Activated CD4-positive, alpha-beta T cell treated with anti-CD3 and anti-CD28 coated beads, Interleukin-2, amount 10 ng/mL, durations not matched to agents 7 days and 5 days (primary cell): ENCODE data around the gene OR10A3. TPM values are rescaled to one million over a fixed set of nuclear protein-coding genes. Genes with fewer than 3 reads are reported as not detected.

Experiments used
- CTCF ChIA-PET: fragments of 350-600 bp; sonication (Branson Sonifier 250); formaldehyde crosslinking; loops from one replicate; lab custom pipeline; 2021; ENCODE audit warnings: antibody characterized with exemption; lab: Charles Lee
- POLR2A ChIA-PET: fragments of 350-600 bp; sonication (Branson Sonifier 250); formaldehyde crosslinking; loops from one replicate; lab custom pipeline; 2021; ENCODE audit warnings: antibody characterized with exemption; lab: Charles Lee
- DNase-seq: peaks from one replicate; pipeline ENCODE4 v3.0.0-alpha.2; 2020
- H3K27ac Mint-ChIP-seq: one replicate; pipeline ENCODE4 v1.8.0; 2021; ENCODE audit warnings: mild to moderate bottlenecking, moderate library complexity, mixed read lengths
- H3K27me3 Mint-ChIP-seq: one replicate; pipeline ENCODE4 v1.8.0; 2021; ENCODE audit warnings: mixed read lengths
- H3K36me3 Mint-ChIP-seq: one replicate; pipeline ENCODE4 v1.8.0; 2021; ENCODE audit warnings: low read depth, mixed read lengths
- H3K4me1 Mint-ChIP-seq: one replicate; pipeline ENCODE4 v1.8.0; 2021; ENCODE audit warnings: mixed read lengths
- H3K4me3 Mint-ChIP-seq: one replicate; pipeline ENCODE4 v1.8.0; 2021; ENCODE audit warnings: mild to moderate bottlenecking, moderate library complexity, mixed read lengths
- H3K9me3 Mint-ChIP-seq: one replicate; pipeline ENCODE4 v1.8.0; 2021; ENCODE audit warnings: mixed read lengths
- total RNA-seq, 2 experiments: library from RNA; stranded (reverse); gene quantifications; one replicate each; pipeline ENCODE4 v1.2.3, GENCODE V29; 2021

Gene OR10A3
- total RNA-seq, 2 experiments from 2014 or later, result not detected

GRCh38 chr11:7918141-7918540, 23.4 kb downstream of the OR10A3 start:
- H3K4me3 Mint-ChIP-seq, result no peak overlapping the region
- no peaks in the 10 kb centered on the region for H3K4me1 Mint-ChIP-seq
- ChIA-PET CTCF (no interaction called here), POLR2A (no interaction called here)
- H3K27ac Mint-ChIP-seq, result no peak overlapping the region
- H3K9me3 Mint-ChIP-seq, result no peaks in the 10 kb centered on the region
- H3K27me3 Mint-ChIP-seq, result no peaks in the 10 kb centered on the region
- H3K36me3 Mint-ChIP-seq, result no peaks in the 10 kb centered on the region
- no peak for DNase-seq

DNA sequence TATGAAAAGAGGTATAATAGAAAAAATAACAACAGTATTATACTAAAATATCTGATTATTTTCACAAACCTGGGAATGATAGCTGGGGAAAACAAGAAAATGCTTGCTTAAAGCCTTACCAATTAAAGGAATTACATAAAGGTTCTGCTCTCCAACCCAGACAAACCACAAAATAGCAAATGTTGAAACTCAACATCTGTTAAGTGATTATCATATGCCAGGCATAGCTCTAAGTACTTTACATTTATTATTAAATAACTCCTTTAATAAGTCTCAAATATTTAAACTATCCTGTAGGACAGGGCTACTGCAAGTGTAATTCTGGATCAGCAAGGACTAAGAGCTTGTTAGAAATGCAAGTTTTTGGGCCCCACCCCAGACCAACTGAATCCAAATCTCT, 30.5 kb downstream of the OR10A3 start:
- H3K27me3 Mint-ChIP-seq, result peaks cover 21% of the 10 kb centered on the region
- no peak overlapping the region for H3K4me3 Mint-ChIP-seq
- DNase-seq, result no peak
- H3K36me3 Mint-ChIP-seq, result no peaks in the 10 kb centered on the region
- no peaks in the 10 kb centered on the region for H3K9me3 Mint-ChIP-seq
- no peak overlapping the region for H3K27ac Mint-ChIP-seq
- POLR2A ChIA-PET, result no interaction called here
- CTCF ChIA-PET, result interaction anchor here (1.7 kb wide), 1 partner anchor 18 kb away, joined by 7 read pairs; no protein-coding TSS in a partner anchor
- H3K4me1 Mint-ChIP-seq, result peaks cover 2% of the 10 kb centered on the region

DNA sequence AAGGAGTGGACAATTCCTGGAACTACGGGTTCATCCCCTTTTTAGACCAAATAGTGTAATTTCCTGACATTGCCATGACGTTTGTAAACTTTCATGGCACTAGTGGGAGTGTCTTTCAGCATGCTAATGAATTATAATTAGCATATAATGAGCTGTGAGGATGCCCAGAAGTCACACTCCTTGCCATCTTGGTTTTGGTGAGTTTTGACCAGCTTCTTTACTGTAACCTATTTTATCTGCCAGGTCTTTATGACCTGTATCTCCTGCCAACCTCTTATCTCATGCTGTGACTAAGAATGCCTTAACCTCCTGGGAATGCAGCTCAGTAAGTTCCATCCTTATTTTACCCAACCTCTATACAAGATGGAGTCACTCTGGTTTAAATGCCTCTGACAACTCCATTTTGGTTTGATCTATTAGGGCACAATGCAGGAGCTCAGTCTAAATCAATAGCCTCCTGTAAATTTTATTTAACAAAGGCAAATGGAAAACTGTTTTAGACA, 31.2 kb downstream of the OR10A3 start:
- H3K9me3 Mint-ChIP-seq, result no peaks in the 10 kb centered on the region
- DNase-seq, result no peak
- CTCF ChIA-PET, result interaction anchor here (1.7 kb wide), 1 partner anchor 17 kb away, joined by 7 read pairs; no protein-coding TSS in a partner anchor
- H3K36me3 Mint-ChIP-seq, result no peaks in the 10 kb centered on the region
- POLR2A ChIA-PET, result no interaction called here
- H3K4me1 Mint-ChIP-seq, result peaks cover 2% of the 10 kb centered on the region
- H3K4me3 Mint-ChIP-seq, result no peak overlapping the region
- H3K27ac Mint-ChIP-seq, result no peak overlapping the region
- H3K27me3 Mint-ChIP-seq, result peaks cover 26% of the 10 kb centered on the region

- Mint-ChIP-seq H3K9me3 (no peaks in the 10 kb centered on the region), H3K27me3 (peaks cover 28% of the 10 kb centered on the region)
These were observed 31.8 kb downstream of the OR10A3 start for GRCh38 chr11:7909585-7910285.

DNA sequence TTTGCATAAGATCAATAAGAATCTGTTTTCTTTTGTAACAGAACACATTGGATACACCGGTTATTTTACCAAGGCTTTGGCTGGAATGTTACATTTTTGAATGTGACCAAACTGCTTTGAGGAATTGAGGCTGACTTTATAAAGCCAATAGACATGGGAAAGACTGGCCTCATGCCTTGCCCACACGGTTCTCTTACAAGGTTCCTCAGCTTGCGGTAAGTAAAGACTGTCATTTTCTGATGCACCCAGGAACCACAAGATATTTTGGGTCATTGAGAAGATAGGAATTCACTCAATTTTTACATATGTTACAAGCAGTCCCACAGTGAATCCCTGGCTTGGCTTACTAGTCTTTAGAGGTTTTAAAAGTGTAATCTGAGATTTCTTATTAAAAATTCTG, 34.4 kb downstream of the OR10A3 start:
- Mint-ChIP-seq H3K4me1 (peaks cover 2% of the 10 kb centered on the region), H3K9me3 (no peaks in the 10 kb centered on the region), H3K27ac (no peak overlapping the region), H3K36me3 (no peaks in the 10 kb centered on the region), H3K27me3 (peaks cover 30% of the 10 kb centered on the region), H3K4me3 (no peak overlapping the region)
- CTCF ChIA-PET, result no interaction called here
- no peak for DNase-seq
- POLR2A ChIA-PET, result no interaction called here

More at GRCh38 chr11:7909585-7910285, 31.8 kb downstream of the OR10A3 start:
- no peaks in the 10 kb centered on the region for H3K36me3 Mint-ChIP-seq
- ChIA-PET CTCF (interaction anchor here (1.7 kb wide), 1 partner anchor 17 kb away, joined by 7 read pairs; no protein-coding TSS in a partner anchor), POLR2A (no interaction called here)
- H3K4me1 Mint-ChIP-seq, result peaks cover 2% of the 10 kb centered on the region
- no peak for DNase-seq
- H3K4me3 Mint-ChIP-seq, result no peak overlapping the region
- H3K27ac Mint-ChIP-seq, result no peak overlapping the region

- Mint-ChIP-seq H3K9me3 (no peaks in the 10 kb centered on the region), H3K4me3 (no peak overlapping the region), H3K4me1 (peaks cover 2% of the 10 kb centered on the region), H3K36me3 (no peaks in the 10 kb centered on the region), H3K27me3 (peaks cover 30% of the 10 kb centered on the region), H3K27ac (no peak overlapping the region)
- POLR2A ChIA-PET, result no interaction called here
- no peak for DNase-seq
- CTCF ChIA-PET, result no interaction called here
These were observed 35.0 kb downstream of the OR10A3 start for GRCh38 chr11:7906481-7906880.

DNA sequence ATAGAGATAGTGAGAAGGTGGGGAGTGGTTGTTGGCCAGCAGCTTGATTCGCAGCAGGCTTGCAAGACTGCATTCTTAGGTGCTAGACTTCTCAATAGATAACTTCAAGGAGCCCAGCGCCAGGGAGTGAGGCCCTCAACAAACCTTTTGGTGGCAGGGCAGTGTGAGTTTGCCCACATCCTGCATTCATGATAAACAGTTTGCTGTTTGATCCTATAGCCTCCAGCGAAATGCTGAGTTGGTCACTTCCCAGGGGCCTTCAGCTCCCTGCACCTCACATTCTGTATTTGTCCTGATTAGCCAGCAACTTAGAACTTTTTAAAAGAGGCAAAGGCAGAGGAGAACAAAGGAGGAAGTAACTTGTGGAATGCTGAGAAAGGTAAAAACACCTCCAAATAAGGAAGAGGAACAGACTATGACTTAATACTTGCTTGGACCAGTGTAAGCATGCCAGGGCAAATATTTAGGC, 35.5 kb downstream of the OR10A3 start:
- Mint-ChIP-seq H3K27ac (no peak overlapping the region), H3K4me1 (peaks cover 2% of the 10 kb centered on the region), H3K36me3 (no peaks in the 10 kb centered on the region), H3K27me3 (peaks cover 30% of the 10 kb centered on the region), H3K4me3 (no peak overlapping the region), H3K9me3 (no peaks in the 10 kb centered on the region)
- ChIA-PET POLR2A (no interaction called here), CTCF (no interaction called here)
- no peak for DNase-seq

GRCh38 chr11:7905549-7905948, 36.0 kb downstream of the OR10A3 start:
- H3K27ac Mint-ChIP-seq, result no peak overlapping the region
- ChIA-PET POLR2A (no interaction called here), CTCF (no interaction called here)
- no peaks in the 10 kb centered on the region for H3K9me3 Mint-ChIP-seq
- H3K36me3 Mint-ChIP-seq, result no peaks in the 10 kb centered on the region
- no peak for DNase-seq
- H3K27me3 Mint-ChIP-seq, result peaks cover 30% of the 10 kb centered on the region
- H3K4me1 Mint-ChIP-seq, result peaks cover 2% of the 10 kb centered on the region
- no peak overlapping the region for H3K4me3 Mint-ChIP-seq

- Mint-ChIP-seq H3K27me3 (peaks cover 26% of the 10 kb centered on the region), H3K36me3 (no peaks in the 10 kb centered on the region), H3K4me3 (no peak overlapping the region), H3K9me3 (no peaks in the 10 kb centered on the region), H3K4me1 (peaks cover 2% of the 10 kb centered on the region), H3K27ac (no peak overlapping the region)
- no peak for DNase-seq
- ChIA-PET POLR2A (no interaction called here), CTCF (no interaction called here)
These were observed 36.6 kb downstream of the OR10A3 start for GRCh38 chr11:7904917-7905316.

DNA sequence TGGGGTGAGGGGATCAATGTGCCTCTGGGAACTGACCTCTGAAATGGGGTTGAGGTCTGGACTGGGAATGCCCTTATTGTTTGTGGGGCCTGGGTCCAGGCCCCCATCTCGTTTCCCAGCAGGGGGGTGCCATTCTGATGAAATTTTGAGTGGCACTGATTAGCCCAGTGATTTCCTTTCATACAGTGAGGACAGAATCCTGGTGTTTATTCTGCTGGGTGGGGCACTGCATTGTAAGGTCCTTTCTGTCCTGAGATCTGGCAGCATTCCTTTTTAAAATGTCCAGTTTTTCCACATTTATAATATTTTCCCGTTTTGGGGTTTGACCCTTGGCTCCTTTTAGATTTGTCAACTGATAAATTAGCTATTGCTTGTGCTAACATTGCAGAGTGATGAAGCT, 37.6 kb downstream of the OR10A3 start:
- Mint-ChIP-seq H3K4me3 (no peak overlapping the region), H3K9me3 (no peaks in the 10 kb centered on the region), H3K36me3 (no peaks in the 10 kb centered on the region), H3K4me1 (peaks cover 2% of the 10 kb centered on the region), H3K27me3 (peaks cover 23% of the 10 kb centered on the region), H3K27ac (no peak overlapping the region)
- CTCF ChIA-PET, result interaction anchor here (0.8 kb wide), 1 partner anchor 83 kb away, joined by 4 read pairs; the partner anchor contains the start of gene EIF3F
- POLR2A ChIA-PET, result no interaction called here
- DNase-seq, result no peak

- Mint-ChIP-seq H3K36me3 (no peaks in the 10 kb centered on the region), H3K9me3 (no peaks in the 10 kb centered on the region), H3K27ac (no peak overlapping the region), H3K4me1 (peaks cover 2% of the 10 kb centered on the region), H3K27me3 (peaks cover 12% of the 10 kb centered on the region), H3K4me3 (no peak overlapping the region)
- ChIA-PET POLR2A (no interaction called here), CTCF (no interaction called here)
- no peak for DNase-seq
These were observed 40.1 kb downstream of the OR10A3 start for GRCh38 chr11:7901319-7901854.

DNA sequence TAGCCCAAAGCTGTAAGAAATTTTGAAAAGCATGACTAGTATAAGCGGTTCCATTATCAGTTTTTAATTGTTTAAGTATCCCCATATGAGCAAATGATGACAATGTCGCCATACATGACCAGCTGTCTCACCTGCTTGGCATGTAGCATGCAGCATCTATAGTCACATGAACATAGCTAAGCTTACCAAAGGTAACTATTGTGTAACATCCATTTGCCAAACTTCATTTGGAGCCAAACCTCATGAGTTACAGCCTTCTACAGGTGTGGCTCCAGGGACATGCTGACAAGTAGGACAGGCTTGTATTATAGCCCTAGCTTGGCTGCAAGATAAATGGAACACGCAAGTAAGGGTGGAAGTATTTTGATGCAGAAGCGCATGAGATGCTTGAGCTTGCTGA, 40.8 kb downstream of the OR10A3 start:
- ChIA-PET CTCF (no interaction called here), POLR2A (no interaction called here)
- no peak for DNase-seq
- no peaks in the 10 kb centered on the region for H3K36me3 Mint-ChIP-seq
- peaks cover 7% of the 10 kb centered on the region for H3K27me3 Mint-ChIP-seq
- H3K9me3 Mint-ChIP-seq, result no peaks in the 10 kb centered on the region
- H3K4me1 Mint-ChIP-seq, result no peaks in the 10 kb centered on the region
- H3K27ac Mint-ChIP-seq, result no peak overlapping the region
- no peak overlapping the region for H3K4me3 Mint-ChIP-seq

GRCh38 chr11:7899418-7899817, 42.1 kb downstream of the OR10A3 start:
- POLR2A ChIA-PET, result no interaction called here
- no peaks in the 10 kb centered on the region for H3K4me1 Mint-ChIP-seq
- no peaks in the 10 kb centered on the region for H3K9me3 Mint-ChIP-seq
- no peaks in the 10 kb centered on the region for H3K36me3 Mint-ChIP-seq
- CTCF ChIA-PET, result no interaction called here
- no peak for DNase-seq
- H3K27me3 Mint-ChIP-seq, result peaks cover 2% of the 10 kb centered on the region
- H3K27ac Mint-ChIP-seq, result no peak overlapping the region
- H3K4me3 Mint-ChIP-seq, result no peak overlapping the region
